Loucy (cell line): ENCODE data around the gene CBX7.

Source experiments
- H2AFZ ChIP-seq: fragments of 200-600 bp; sonication (generic); 2 replicates; pipeline ENCODE4 v1.6.0; 2016; ENCODE audit warnings: antibody characterized with exemption, mild to moderate bottlenecking, low read length, moderate library complexity
- H3F3A ChIP-seq: fragments of 200-600 bp; 2 replicates; pipeline ENCODE4 v1.6.0; 2016; ENCODE audit warnings: antibody characterized with exemption, low read depth, mild to moderate bottlenecking
- H3K27me3 ChIP-seq: fragments of 200-600 bp; sonication (generic); 2 replicates; pipeline ENCODE4 v1.6.1; 2014; ENCODE audit warnings: low read length, mild to moderate bottlenecking; ENCODE audit not compliant: insufficient read depth, poor library complexity, severe bottlenecking
- H3K36me3 ChIP-seq: fragments of 200-600 bp; sonication (generic); 2 replicates; pipeline ENCODE4 v1.6.1; 2016; ENCODE audit warnings: low read length; ENCODE audit not compliant: insufficient read depth
- H3K4me1 ChIP-seq: fragments of 200-600 bp; sonication (generic); 2 replicates; pipeline ENCODE4 v1.5.1; 2014; ENCODE audit warnings: low read length, mild to moderate bottlenecking; ENCODE audit not compliant: insufficient read depth, poor library complexity, severe bottlenecking
- H3K4me2 ChIP-seq: fragments of 200-600 bp; sonication (generic); 2 replicates; pipeline ENCODE4 v1.6.0; 2014; ENCODE audit warnings: antibody characterized with exemption, low read length, low read depth, mild to moderate bottlenecking; ENCODE audit not compliant: poor library complexity, severe bottlenecking
- H3K4me3 ChIP-seq: fragments of 200-600 bp; sonication (generic); 2 replicates; pipeline ENCODE4 v1.5.1; 2014; ENCODE audit warnings: low read length, mild to moderate bottlenecking, mixed read lengths; ENCODE audit not compliant: poor library complexity, severe bottlenecking
- H3K79me2 ChIP-seq: fragments of 200-600 bp; sonication (generic); 2 replicates; pipeline ENCODE4 v1.6.1; 2014; ENCODE audit warnings: low read length; ENCODE audit not compliant: insufficient read depth
- H3K9ac ChIP-seq: fragments of 200-600 bp; sonication (generic); 2 replicates; pipeline ENCODE4 v1.6.0; 2014; ENCODE audit warnings: mild to moderate bottlenecking, low read depth, low read length, moderate library complexity; ENCODE audit not compliant: poor library complexity, severe bottlenecking
- H3K9me2 ChIP-seq: fragments of 200-600 bp; sonication (generic); replicated peaks from 2 replicates; pipeline ENCODE4 v1.6.1; 2016; ENCODE audit warnings: low read depth, low read length, mixed read lengths
- H3K9me3 ChIP-seq: fragments of 200-600 bp; sonication (generic); 2 replicates; pipeline ENCODE4 v1.6.1; 2014; ENCODE audit warnings: mild to moderate bottlenecking, antibody characterized with exemption, low read length, low read depth; ENCODE audit not compliant: insufficient read depth
- H4K20me1 ChIP-seq: fragments of 200-600 bp; sonication (generic); 2 replicates; pipeline ENCODE4 v1.6.0; 2014; ENCODE audit warnings: antibody characterized with exemption, low read length, mild to moderate bottlenecking; ENCODE audit not compliant: insufficient read depth, poor library complexity, severe bottlenecking
- EZH2phosphoT487 ChIP-seq: fragments of 200-600 bp; IDR thresholded peaks from 2 replicates; pipeline ENCODE4 v1.6.1; 2018; ENCODE audit warnings: antibody characterized with exemption, mild to moderate bottlenecking, moderate library complexity, borderline replicate concordance
- TF ChIP-seq, protein P1 (sequence below): fragments of 200-600 bp; sonication (generic); conservative IDR thresholded peaks from 2 replicates; pipeline ENCODE4 v1.5.1; 2014; ENCODE audit warnings: mild to moderate bottlenecking, antibody characterized with exemption, low read length

CBX7 gene

DNA sequence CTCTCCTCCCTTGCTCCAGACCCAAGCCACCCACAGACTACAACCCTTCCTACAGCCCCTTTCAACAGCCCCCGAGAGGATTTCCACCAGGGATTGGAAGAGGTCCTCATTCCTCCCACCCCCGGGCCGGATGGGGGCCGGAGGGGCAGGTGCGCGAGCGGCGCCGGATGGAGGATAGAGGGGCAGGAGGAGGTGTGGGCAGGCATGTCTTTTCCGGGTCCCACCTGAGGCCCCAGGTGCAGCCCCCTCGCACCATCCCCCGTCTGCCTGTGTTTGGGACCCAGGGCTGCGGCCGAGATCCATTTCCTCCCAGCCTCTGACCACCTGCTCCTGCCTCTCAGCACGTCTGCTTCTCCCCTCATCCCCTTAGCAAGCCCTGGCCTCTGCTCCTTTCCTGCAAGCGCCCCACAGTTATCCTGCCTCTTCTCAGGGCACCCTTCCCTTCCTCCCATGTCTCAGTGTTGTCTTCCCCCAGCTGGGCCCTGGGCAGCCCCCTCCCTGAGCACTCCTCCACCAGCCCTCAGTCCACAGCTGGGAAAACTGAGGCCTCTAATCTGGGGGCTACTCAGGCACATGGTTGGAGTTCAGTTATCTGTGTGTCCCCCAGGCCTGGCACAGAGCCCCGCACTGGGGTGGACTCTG lies 19.3 kb upstream of the CBX7 start:
- no peaks in the 10 kb centered on the region for H3K36me3 ChIP-seq
- no peak overlapping the region for H3K4me2 ChIP-seq
- no peak overlapping the region for H3K4me3 ChIP-seq
- H3K4me1 ChIP-seq, result peaks cover 15% of the 10 kb centered on the region
- H3F3A ChIP-seq, result no peaks in the 10 kb centered on the region
- no peaks in the 10 kb centered on the region for H3K27me3 ChIP-seq
- TF ChIP-seq EZH2phosphoT487, result no peak
- TF ChIP-seq, protein P1, sequence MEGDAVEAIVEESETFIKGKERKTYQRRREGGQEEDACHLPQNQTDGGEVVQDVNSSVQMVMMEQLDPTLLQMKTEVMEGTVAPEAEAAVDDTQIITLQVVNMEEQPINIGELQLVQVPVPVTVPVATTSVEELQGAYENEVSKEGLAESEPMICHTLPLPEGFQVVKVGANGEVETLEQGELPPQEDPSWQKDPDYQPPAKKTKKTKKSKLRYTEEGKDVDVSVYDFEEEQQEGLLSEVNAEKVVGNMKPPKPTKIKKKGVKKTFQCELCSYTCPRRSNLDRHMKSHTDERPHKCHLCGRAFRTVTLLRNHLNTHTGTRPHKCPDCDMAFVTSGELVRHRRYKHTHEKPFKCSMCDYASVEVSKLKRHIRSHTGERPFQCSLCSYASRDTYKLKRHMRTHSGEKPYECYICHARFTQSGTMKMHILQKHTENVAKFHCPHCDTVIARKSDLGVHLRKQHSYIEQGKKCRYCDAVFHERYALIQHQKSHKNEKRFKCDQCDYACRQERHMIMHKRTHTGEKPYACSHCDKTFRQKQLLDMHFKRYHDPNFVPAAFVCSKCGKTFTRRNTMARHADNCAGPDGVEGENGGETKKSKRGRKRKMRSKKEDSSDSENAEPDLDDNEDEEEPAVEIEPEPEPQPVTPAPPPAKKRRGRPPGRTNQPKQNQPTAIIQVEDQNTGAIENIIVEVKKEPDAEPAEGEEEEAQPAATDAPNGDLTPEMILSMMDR, result no peak
- no peak overlapping the region for H2AFZ ChIP-seq
- no peaks in the 10 kb centered on the region for H3K9me2 ChIP-seq
- no peaks in the 10 kb centered on the region for H3K9me3 ChIP-seq
- no peaks in the 10 kb centered on the region for H4K20me1 ChIP-seq
- no peaks in the 10 kb centered on the region for H3K79me2 ChIP-seq
- H3K9ac ChIP-seq, result no peak overlapping the region

DNA sequence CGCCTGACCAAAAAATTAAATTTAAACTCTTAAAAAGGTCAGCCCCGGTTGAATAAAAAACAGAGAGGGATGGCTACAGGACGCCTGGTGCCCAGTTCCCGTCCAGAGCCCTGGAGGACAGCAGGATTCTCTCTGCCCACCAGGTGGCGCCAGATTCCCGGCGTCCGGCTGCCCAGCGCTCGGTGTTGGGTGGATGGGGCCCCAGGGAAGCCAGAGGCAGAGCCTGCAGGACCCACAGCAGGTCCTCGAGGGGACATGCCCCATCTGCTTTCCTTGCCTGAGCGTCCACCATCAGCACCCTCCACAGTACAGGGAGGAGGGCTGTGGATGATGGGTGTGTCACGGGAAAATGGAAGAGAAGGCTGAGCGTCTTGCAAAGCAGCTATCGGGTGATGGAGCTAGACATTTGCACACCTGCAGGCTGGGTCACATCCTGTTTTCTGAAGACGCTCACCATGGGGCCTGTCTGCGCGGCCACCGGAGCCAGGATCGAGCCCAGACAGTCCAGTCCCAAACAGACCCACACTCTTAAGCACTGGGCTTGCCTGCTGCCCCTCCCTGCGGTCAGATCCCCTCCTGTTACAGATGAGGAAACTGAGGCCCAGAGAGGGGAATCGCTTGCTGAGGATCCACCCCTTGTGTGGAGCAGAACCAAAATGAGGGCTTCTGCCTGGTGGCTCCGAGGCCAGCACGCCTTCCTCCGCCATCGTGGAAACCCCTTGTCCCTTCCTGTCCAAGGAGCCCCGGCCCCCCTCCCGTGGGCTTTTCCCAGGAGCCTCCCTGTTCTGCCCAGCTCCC lies 18.5 kb upstream of the CBX7 start:
- H3K9ac ChIP-seq, result no peak overlapping the region
- no peaks in the 10 kb centered on the region for H3F3A ChIP-seq
- no peaks in the 10 kb centered on the region for H3K79me2 ChIP-seq
- H3K9me2 ChIP-seq, result no peaks in the 10 kb centered on the region
- peak overlapping the region; percentile 22 for H3K4me2 ChIP-seq
- H3K4me1 ChIP-seq, result peaks cover 15% of the 10 kb centered on the region
- no peaks in the 10 kb centered on the region; the same call in 1 of the 2 replicates for H3K9me3 ChIP-seq
- peak overlapping the region; percentile 31; the same call in 1 of the 2 replicates for H2AFZ ChIP-seq
- H3K27me3 ChIP-seq, result no peaks in the 10 kb centered on the region
- no peaks in the 10 kb centered on the region for H3K36me3 ChIP-seq
- H3K4me3 ChIP-seq, result no peak overlapping the region
- TF ChIP-seq, protein P1, result peak; percentile 90
- TF ChIP-seq EZH2phosphoT487, result no peak
- no peaks in the 10 kb centered on the region for H4K20me1 ChIP-seq

DNA sequence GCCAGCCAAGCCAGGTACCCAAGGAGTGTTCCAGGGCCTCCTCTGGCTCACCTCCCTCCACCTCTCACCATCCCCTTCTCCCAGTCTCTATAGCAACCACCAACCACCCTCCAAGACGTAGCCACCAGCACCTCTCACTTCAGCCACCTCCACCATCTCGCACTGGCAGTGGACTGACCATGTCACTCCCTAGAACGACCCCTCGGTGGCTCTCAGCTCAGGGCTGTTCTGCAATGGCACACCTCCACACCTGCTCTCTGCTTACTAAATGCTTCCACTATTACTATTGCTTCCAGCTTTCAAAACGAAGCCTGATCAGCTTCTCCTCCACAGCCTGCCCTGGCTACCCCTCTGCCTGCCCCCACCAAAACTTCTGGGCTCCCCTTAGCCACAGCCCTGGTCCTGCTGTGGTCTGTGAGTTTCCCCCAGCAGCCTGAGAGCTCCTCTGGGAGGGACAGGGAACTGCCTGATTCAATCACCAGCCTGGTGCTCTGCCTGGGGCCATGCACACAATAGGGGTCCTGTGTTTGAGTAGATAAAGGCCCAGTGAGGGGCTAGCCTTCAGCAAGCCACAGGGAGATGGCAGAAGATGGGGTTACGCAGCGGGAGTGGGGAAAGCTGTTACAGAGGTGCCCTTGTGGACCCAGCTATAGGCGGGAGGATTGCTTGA lies 17.5 kb upstream of the CBX7 start:
- no peak overlapping the region for H3K4me3 ChIP-seq
- H2AFZ ChIP-seq, result no peak overlapping the region
- no peak overlapping the region for H3K4me2 ChIP-seq
- no peaks in the 10 kb centered on the region for H3K27me3 ChIP-seq
- H3K9me3 ChIP-seq, result no peaks in the 10 kb centered on the region; the same call in 1 of the 2 replicates
- H3K9me2 ChIP-seq, result no peaks in the 10 kb centered on the region
- no peak for TF ChIP-seq EZH2phosphoT487
- TF ChIP-seq, protein P1, result no peak
- no peaks in the 10 kb centered on the region for H3K36me3 ChIP-seq
- H3K4me1 ChIP-seq, result peaks cover 14% of the 10 kb centered on the region
- no peak overlapping the region for H3K9ac ChIP-seq
- H3F3A ChIP-seq, result no peaks in the 10 kb centered on the region
- no peaks in the 10 kb centered on the region for H4K20me1 ChIP-seq
- no peaks in the 10 kb centered on the region for H3K79me2 ChIP-seq
